Sigmoid colon (tissue), 4 donors: ENCODE results near the gene WTAP.

Experiments
- EP300 ChIP-seq, 4 donors: sonication (generic); formaldehyde crosslinking; IDR thresholded peaks; one replicate each; pipeline ENCODE4 v1.6.1; 2017; ENCODE audit warnings: antibody characterized with exemption in 4 of 4
- POLR2A ChIP-seq, 2 donors: fragments of 450-650 bp; IDR thresholded peaks; one replicate each; pipeline ENCODE4 v1.6.1; 2016; ENCODE audit warnings: antibody characterized with exemption in 2 of 2, mild to moderate bottlenecking in 2 of 2, moderate library complexity in 2 of 2
- POLR2AphosphoS5 ChIP-seq, 4 donors: sonication (generic); formaldehyde crosslinking; IDR thresholded peaks; one replicate each; pipeline ENCODE4 v1.6.1; 2017; ENCODE audit warnings: antibody characterized with exemption in 4 of 4
- TF ChIP-seq, protein P1 (sequence below), 4 experiments: fragments of 450-650 bp in 3 of 4; fragments of 200-600 bp in 1 of 4; IDR thresholded peaks; one replicate each; pipeline ENCODE4 v1.5.1; 2016 to 2019; ENCODE audit warnings: antibody characterized with exemption in 4 of 4, mild to moderate bottlenecking in 3 of 4, moderate library complexity in 2 of 4

DNA sequence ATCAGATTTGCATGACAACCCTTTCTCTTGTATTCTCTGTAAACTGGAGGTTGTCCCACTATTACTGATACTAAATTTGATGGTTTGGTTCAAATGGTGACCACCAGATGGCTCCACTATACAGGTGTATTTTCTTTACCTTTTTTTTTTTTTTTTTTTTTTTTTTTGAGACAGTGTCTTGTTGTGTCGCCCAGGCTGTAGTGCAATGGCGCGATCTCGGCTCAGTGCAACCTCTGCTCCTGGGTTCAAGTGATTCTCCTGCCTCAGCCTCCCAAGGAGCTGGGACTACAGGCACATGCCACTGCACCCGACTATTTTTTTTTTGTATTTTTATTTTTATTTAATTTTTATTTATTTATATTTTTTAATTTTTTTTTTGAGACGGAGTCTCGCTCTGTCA lies 6.6 kb upstream of the WTAP start:
- TF ChIP-seq, protein P1, sequence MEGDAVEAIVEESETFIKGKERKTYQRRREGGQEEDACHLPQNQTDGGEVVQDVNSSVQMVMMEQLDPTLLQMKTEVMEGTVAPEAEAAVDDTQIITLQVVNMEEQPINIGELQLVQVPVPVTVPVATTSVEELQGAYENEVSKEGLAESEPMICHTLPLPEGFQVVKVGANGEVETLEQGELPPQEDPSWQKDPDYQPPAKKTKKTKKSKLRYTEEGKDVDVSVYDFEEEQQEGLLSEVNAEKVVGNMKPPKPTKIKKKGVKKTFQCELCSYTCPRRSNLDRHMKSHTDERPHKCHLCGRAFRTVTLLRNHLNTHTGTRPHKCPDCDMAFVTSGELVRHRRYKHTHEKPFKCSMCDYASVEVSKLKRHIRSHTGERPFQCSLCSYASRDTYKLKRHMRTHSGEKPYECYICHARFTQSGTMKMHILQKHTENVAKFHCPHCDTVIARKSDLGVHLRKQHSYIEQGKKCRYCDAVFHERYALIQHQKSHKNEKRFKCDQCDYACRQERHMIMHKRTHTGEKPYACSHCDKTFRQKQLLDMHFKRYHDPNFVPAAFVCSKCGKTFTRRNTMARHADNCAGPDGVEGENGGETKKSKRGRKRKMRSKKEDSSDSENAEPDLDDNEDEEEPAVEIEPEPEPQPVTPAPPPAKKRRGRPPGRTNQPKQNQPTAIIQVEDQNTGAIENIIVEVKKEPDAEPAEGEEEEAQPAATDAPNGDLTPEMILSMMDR (IDR thresholded peaks at IDR 0.05), result no peak
- TF ChIP-seq POLR2A (IDR thresholded peaks at IDR 0.05) (no peak), POLR2AphosphoS5 (IDR thresholded peaks at IDR 0.05) (no peak), EP300 (IDR thresholded peaks at IDR 0.05) (no peak)
